GM12878 (cell line): Measurements from ENCODE around the gene N4BP2. TPM values are rescaled to one million over a fixed set of nuclear protein-coding genes. Genes with fewer than 3 reads are reported as not detected.

Source experiments
- ATAC-seq: fragments of 200-7000 bp; cut with Tn5 transposase; 3 replicates; pipeline ENCODE4 v1.9.1; 2020; ENCODE audit warnings: mild to moderate bottlenecking, moderate library complexity
- BruUV-seq: library from RNA; stranded (reverse); fragments of 400-500 nt; replicated peaks from 2 replicates; lab custom pipeline; 2021; lab: Mats Ljungman, UMichigan
- CTCF ChIA-PET: fragments of 300-600 bp; sonication (Branson Sonifier 250); formaldehyde crosslinking; extraction: SDS; loops from one replicate; lab custom pipeline; 2021; ENCODE audit warnings: inconsistent platforms; lab: Yijun Ruan, JAX
- POLR2A ChIA-PET: fragments of 350-600 bp; formaldehyde crosslinking; extraction: SDS; loops from one replicate; lab custom pipeline; 2021; ENCODE audit warnings: inconsistent platforms; lab: Charles Lee
- RAD21 ChIA-PET: fragments of 300-600 bp; sonication (Branson Sonifier 250); formaldehyde crosslinking; loops from one replicate; lab custom pipeline; 2023; ENCODE audit warnings: antibody characterized with exemption; ENCODE audit not compliant: unreplicated experiment; lab: Charles Lee
- SMC1A ChIA-PET: fragments of 300-600 bp; sonication (Branson Sonifier 250); formaldehyde crosslinking; loops from one replicate; lab custom pipeline; 2023; ENCODE audit not compliant: unreplicated experiment, uncharacterized antibody; lab: Charles Lee
- DNase-seq: peaks from one replicate; pipeline ENCODE4 v3.0.0-alpha.2; 2011; ENCODE audit warnings: low read depth, low spot score
- FAIRE-seq: peaks from 3 replicates; lab custom pipeline; 2011; peaks lifted over from hg19 to GRCh38; lab: Jason Lieb, UNC
- H2AFZ ChIP-seq: 2 replicates; pipeline ENCODE4 v1.6.0; 2011; ENCODE audit warnings: low read depth, low read length, control low read depth; ENCODE audit not compliant: control insufficient read depth
- H3K27ac ChIP-seq: 2 replicates; pipeline ENCODE4 v1.5.1; 2011; ENCODE audit warnings: control low read depth; ENCODE audit not compliant: control insufficient read depth, insufficient read depth
- H3K27me3 ChIP-seq, 2 experiments: replicated peaks in 1 of 2; 2 replicates each; pipeline versions ENCODE4 v1.6.0 to v1.6.1; 2011; ENCODE audit warnings: low read length in 1 of 2; ENCODE audit not compliant: control insufficient read depth in 2 of 2, insufficient read depth in 2 of 2
- H3K36me3 ChIP-seq, 2 experiments: 2 replicates each; pipeline ENCODE4 v1.5.1; 2011; ENCODE audit warnings: low read length in 1 of 2; ENCODE audit not compliant: control insufficient read depth in 2 of 2, insufficient read depth in 2 of 2
- H3K4me1 ChIP-seq: 2 replicates; pipeline ENCODE4 v1.6.1; 2011; ENCODE audit warnings: mild to moderate bottlenecking, low read length, moderate library complexity, mixed read lengths; ENCODE audit not compliant: control insufficient read depth, insufficient read depth
- H3K4me2 ChIP-seq: 2 replicates; pipeline ENCODE4 v1.6.0; 2011; ENCODE audit warnings: control low read depth; ENCODE audit not compliant: control insufficient read depth, insufficient read depth
- H3K4me3 ChIP-seq: fragments of 200-600 bp; sonication (generic); 2 replicates; pipeline ENCODE4 v1.5.1; 2016
- H3K79me2 ChIP-seq: 2 replicates; pipeline ENCODE4 v1.6.0; 2011; ENCODE audit warnings: low read length; ENCODE audit not compliant: control insufficient read depth, insufficient read depth
- H3K9ac ChIP-seq: 2 replicates; pipeline ENCODE4 v1.8.0; 2011; ENCODE audit warnings: low read length, control low read depth, mixed read lengths; ENCODE audit not compliant: control insufficient read depth, insufficient read depth
- H3K9me3 ChIP-seq: replicated peaks from 3 replicates; pipeline ENCODE4 v1.5.1; 2011; ENCODE audit warnings: mild to moderate bottlenecking, low read length; ENCODE audit not compliant: control insufficient read depth, insufficient read depth
- H4K20me1 ChIP-seq: 2 replicates; pipeline ENCODE4 v1.6.0; 2011; ENCODE audit not compliant: control insufficient read depth, insufficient read depth
- ATF7 ChIP-seq: fragments of 450-650 bp; IDR thresholded peaks from 2 replicates; pipeline ENCODE4 v1.6.1; 2016; ENCODE audit warnings: low read depth, mild to moderate bottlenecking
- BHLHE40 ChIP-seq, 2 experiments: fragments of 450-650 bp in 1 of 2; IDR thresholded peaks; 2 replicates each; pipeline ENCODE4 v1.6.1; 2011 to 2017; ENCODE audit warnings: low read depth in 2 of 2, borderline replicate concordance in 1 of 2, improper control_type of control experiment in 1 of 2, low read length in 1 of 2, mild to moderate bottlenecking in 1 of 2
- BMI1 ChIP-seq: fragments of 450-650 bp; IDR thresholded peaks from 2 replicates; pipeline ENCODE4 v1.6.1; 2016; ENCODE audit warnings: mild to moderate bottlenecking, moderate library complexity, borderline replicate concordance
- CBX3 ChIP-seq: fragments of 200-600 bp; sonication (generic); IDR thresholded peaks from 2 replicates; pipeline ENCODE4 v1.6.1; 2016; ENCODE audit warnings: low read depth, borderline replicate concordance
- E4F1 ChIP-seq: fragments of 450-650 bp; IDR thresholded peaks from 2 replicates; pipeline ENCODE4 v1.6.1; 2018; ENCODE audit warnings: borderline replicate concordance, mild to moderate bottlenecking; ENCODE audit not compliant: partially characterized antibody
- JUNB ChIP-seq: IDR thresholded peaks from 2 replicates; pipeline ENCODE4 v1.6.1; 2016; ENCODE audit warnings: antibody characterized with exemption, mild to moderate bottlenecking
- MLLT1 ChIP-seq: fragments of 450-650 bp; IDR thresholded peaks from 2 replicates; pipeline ENCODE4 v1.6.1; 2016; ENCODE audit warnings: mild to moderate bottlenecking
- POLR2AphosphoS2 ChIP-seq: IDR thresholded peaks from 2 replicates; pipeline ENCODE4 v1.6.1; 2011; ENCODE audit warnings: low read depth, mild to moderate bottlenecking, low read length, improper control_type of control experiment, moderate library complexity
- RAD21 ChIP-seq: IDR thresholded peaks from 2 replicates; pipeline ENCODE4 v1.6.1; 2011; ENCODE audit warnings: mild to moderate bottlenecking, low read depth, low read length, moderate library complexity; ENCODE audit not compliant: insufficient read depth
- RFX5 ChIP-seq: IDR thresholded peaks from 2 replicates; pipeline ENCODE4 v1.6.1; 2011; ENCODE audit warnings: low read depth, low read length, improper control_type of control experiment
- SIN3A ChIP-seq: IDR thresholded peaks from 2 replicates; pipeline ENCODE4 v1.6.1; 2012; ENCODE audit warnings: low read depth, low read length, improper control_type of control experiment
- SRF ChIP-seq, 2 experiments: IDR thresholded peaks; 2 replicates each; pipeline ENCODE4 v1.6.1; 2011; ENCODE audit warnings: low read depth in 2 of 2, low read length in 2 of 2, mild to moderate bottlenecking in 1 of 2, moderate library complexity in 1 of 2
- ZNF622 ChIP-seq: fragments of 450-650 bp; IDR thresholded peaks from 2 replicates; pipeline ENCODE4 v1.6.1; 2017; ENCODE audit warnings: mild to moderate bottlenecking, inconsistent platforms
- WGBS: methylation state at CpG from one replicate; pipeline ENCODE4 v1.1.6; 2016; ENCODE audit warnings: low lambda C conversion rate; ENCODE audit not compliant: insufficient replicate concordance, insufficient coverage; ENCODE audit errors: missing lambda C conversion rate; 5-methylcytosine and 5-hydroxymethylcytosine counted together
- in situ Hi-C: fragments of 300-500 bp; cut with MboI; formaldehyde crosslinking; loops from 9 replicates; pipeline ENCODE4 v1.14.3; 2018; ENCODE audit warnings: mixed read lengths
- intact Hi-C: fragments of 100-400 bp; cut with micrococcal nuclease; formaldehyde crosslinking; loops from one replicate; pipeline ENCODE4 v1.14.2; 2022; ENCODE audit not compliant: unreplicated experiment
- polyA plus RNA-seq, 11 experiments: library from polyadenylated mRNA; depleted of rRNA in 4 of 11; unstranded in 6 of 11; stranded (reverse) in 5 of 11; fragments of >200 nt; fragmentation: Nextera tagmentation in 4 of 11; fragmentation: Illumina TruSeq in 1 of 11; extraction: Ambion mirVana in 4 of 11; extraction: Trizol in 1 of 11; gene quantifications; 1 replicate in 1 of 11; 2 replicates in 10 of 11; pipeline versions ENCODE4 v1.2.1 to v1.2.3, GENCODE V29; 2011 to 2016; ENCODE audit warnings: inconsistent platforms in 2 of 11, missing spikeins in 2 of 11, low read depth in 1 of 11
- total RNA-seq, 4 experiments: library from RNA; depleted of rRNA in 3 of 4; stranded (reverse); fragments of >200 nt in 3 of 4; fragmentation: Illumina TruSeq in 1 of 4; extraction: Trizol in 1 of 4; gene quantifications; 2 replicates each; pipeline versions ENCODE4 v1.2.1 to v1.2.3, GENCODE V29; 2013 to 2021

N4BP2 gene
- total and polyA plus RNA-seq, 10 of the 15 experiments (the other 5 are each of a cell fraction or from before 2014, with no cell fraction given): 2.3 to 18.7 (median 10.0) TPM

GRCh38 chr4:40196724-40197281 lies 140.2 kb downstream of the N4BP2 start, which contains the start of gene RHOH (continued):
- TF ChIP-seq RAD21: no peak

DNA sequence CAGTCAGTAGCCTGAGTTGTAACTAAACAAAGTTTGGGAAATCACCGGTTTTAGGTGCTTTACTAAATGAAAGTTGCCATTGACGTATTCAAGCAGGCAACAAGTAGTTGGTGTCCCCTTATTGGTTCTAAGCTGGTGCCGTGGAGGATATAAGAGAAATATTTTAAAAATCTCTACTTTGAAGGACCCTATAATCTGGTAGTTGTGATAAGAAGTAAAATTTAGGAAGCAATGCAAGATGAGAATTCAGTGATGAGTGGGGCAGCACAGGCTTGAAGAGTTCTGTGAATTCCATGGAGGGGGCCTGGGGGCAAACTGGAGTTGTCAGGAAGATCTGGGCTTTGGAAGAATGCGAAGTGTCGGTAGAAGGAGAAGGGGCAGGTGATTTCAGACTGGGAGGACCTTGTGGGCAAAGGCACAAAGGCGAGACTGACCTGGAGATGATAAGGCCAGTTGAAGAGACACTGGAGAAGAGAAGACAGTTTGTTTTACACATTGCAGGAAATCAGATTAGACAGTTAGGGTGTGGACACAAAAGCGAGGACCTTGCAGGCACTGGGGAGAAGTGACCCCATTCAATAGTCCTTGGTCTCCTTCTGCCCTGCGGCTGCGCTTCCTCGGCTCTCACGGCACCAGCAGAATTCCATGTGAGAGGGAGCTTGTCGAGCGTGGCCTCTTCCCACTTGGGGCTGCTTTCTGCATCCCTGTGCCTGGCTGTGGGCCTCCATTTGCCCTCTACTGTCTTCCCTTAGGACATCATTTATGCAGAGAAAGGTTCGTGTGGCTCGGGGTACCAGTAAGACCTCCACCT lies 141.4 kb downstream of the N4BP2 start:
- Histone ChIP-seq H3K9ac (peak overlapping the region; percentile 99), H3K4me3 (peak overlapping the region; percentile 88), H3K4me1 (no peaks in the 10 kb centered on the region), H3K79me2 (peaks cover 98% of the 10 kb centered on the region), H3K27ac (peak overlapping the region; percentile 92), H4K20me1 (no peaks in the 10 kb centered on the region), H2AFZ (no peak overlapping the region), H3K9me3 (no peaks in the 10 kb centered on the region), H3K27me3 (no peaks in the 10 kb centered on the region), H3K4me2 (peak overlapping the region; percentile 75), H3K36me3 (no peaks in the 10 kb centered on the region; a peak in 1 of 4 replicates)
- CTCF ChIA-PET: interaction anchor here (0.7 to 4.8 kb wide), 8 partner anchors 8 to 119 kb away, joined by 3 to 34 read pairs (median 4); no protein-coding TSS in a partner anchor
- WGBS: 0% methylated on average over 15 of the region's 15 CpGs
- RAD21 ChIA-PET: interaction anchor here (0.8 to 18.0 kb wide), 14 partner anchors 10 to 142 kb away, joined by 3 to 356 read pairs (median 6); partner anchors contain the start of gene N4BP2
- DNase-seq: no peak
- SMC1A ChIA-PET: interaction anchor here (0.8 to 20.3 kb wide), 9 partner anchors 11 to 563 kb away, joined by 3 to 374 read pairs (median 4); no protein-coding TSS in a partner anchor
- BruUV-seq: TSS peak; percentile 50
- in situ Hi-C loops: loop anchor here (25.0 kb wide), 1 partner anchor 1386 kb away; the partner anchor contains the start of gene TLR1
- intact Hi-C loops: loop anchor here (5.0 to 10.0 kb wide), 4 partner anchors 424 to 1153 kb away; no protein-coding TSS in a partner anchor
- POLR2A ChIA-PET: interaction anchor here (0.5 to 12.0 kb wide), 11 partner anchors 9 to 1880 kb away, joined by 3 to 214 read pairs (median 3); partner anchors contain the start of gene N4BP2
- peak; percentile 13 for ATAC-seq
- no peak for FAIRE-seq
- TF ChIP-seq MLLT1: peak; percentile 98
- TF ChIP-seq RFX5: peak; percentile 84
- no peak for TF ChIP-seq JUNB
- TF ChIP-seq E4F1: no peak
- TF ChIP-seq SIN3A: no peak
- TF ChIP-seq ATF7: peak; percentile 32; the same call in 1 of the 2 replicates
- no peak for TF ChIP-seq CBX3
- peak in 1 of 2 experiments; percentile 26; a peak in 2 of 4 replicates for TF ChIP-seq BHLHE40 (IDR thresholded peaks at IDR 0.05; ENCODE audit: borderline replicate concordance in 1 of 2, low read depth in 2 of 2, low read length in 1 of 2)
- TF ChIP-seq ZNF622: no peak
- peak; percentile 91; the same call in 1 of the 2 replicates for TF ChIP-seq POLR2AphosphoS2
- TF ChIP-seq BMI1: no peak
- no peak for TF ChIP-seq SRF (IDR thresholded peaks at IDR 0.05; ENCODE audit: low read depth in 2 of 2, low read length in 2 of 2)
